GM10847 (cell line): Measurements from ENCODE around the gene QPRT.

ENCODE experiments used
- POLR2A ChIP-seq: IDR thresholded peaks from 2 replicates; pipeline ENCODE4 v1.6.1; 2011; ENCODE audit not compliant: insufficient read length; ENCODE audit errors: extremely low read depth

Gene QPRT

GRCh38 chr16:29742683-29743275, 63.8 kb downstream of the QPRT start:
- no peak for TF ChIP-seq POLR2A

DNA sequence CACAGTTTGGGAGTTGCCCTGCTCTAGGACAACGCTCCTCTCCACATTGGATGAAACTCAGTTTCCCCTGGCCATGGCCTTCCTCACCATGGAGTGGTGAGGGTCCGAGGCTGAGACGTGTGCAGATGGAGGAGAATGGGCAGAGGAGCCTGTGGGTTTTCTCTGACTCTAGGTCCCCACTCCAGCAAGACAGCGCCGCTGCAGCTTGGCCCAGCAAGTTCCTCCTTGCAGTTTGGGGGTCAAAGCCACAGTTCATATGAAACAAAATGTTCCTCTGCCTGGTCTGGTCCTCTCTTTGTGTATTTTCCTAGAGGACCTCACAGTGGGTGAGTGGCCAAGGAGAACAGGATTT, 64.5 kb downstream of the QPRT start:
- no peak for TF ChIP-seq POLR2A

- no peak for TF ChIP-seq POLR2A
Observed at GRCh38 chr16:29743827-29744531, 65.0 kb downstream of the QPRT start.

- TF ChIP-seq POLR2A = no peak
Observed at GRCh38 chr16:29744541-29745101, 65.6 kb downstream of the QPRT start.

GRCh38 chr16:29745121-29745852, 66.3 kb downstream of the QPRT start:
- TF ChIP-seq POLR2A = no peak

DNA sequence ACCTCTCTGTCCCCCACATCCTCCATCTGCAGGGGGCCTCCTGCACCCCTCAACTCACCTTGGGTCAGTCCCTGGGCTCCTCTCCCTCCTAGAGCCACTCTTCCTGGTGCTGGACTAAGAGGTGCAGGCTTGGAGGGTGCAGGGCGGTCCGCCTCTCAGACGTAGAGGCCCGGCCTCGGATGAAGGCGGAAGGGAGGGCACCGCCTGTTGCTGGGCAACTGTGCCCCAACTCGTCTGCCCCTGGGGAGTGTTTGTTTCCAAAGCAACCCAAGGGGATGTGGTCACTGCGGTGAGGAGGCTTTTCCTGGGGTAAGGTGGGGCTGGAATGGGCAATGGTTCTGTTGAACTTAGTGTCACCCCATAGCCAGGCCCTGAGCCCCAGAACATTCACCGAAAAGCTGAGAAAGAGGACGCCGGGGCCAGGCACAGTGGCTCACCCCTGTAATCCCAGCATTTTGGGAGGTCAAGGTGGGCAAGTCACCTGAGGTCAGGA, 66.9 kb downstream of the QPRT start, which contains the start of gene C16orf54:
Gene C16orf54, minus strand, starts transcription at position 138 of the 493 bp plus-strand sequence. CDS start 1,039 bp downstream, outside the sequence.
- peak; percentile 36 for TF ChIP-seq POLR2A
